NT2/D1 (cell line): ENCODE results near the gene CAMTA1.

ENCODE experiments used
- SUZ12 ChIP-seq: IDR thresholded peaks from 2 replicates; pipeline ENCODE4 v1.6.1; 2011; ENCODE audit not compliant: insufficient read length, insufficient read depth; ENCODE audit errors: extremely low read depth
- YY1 ChIP-seq: IDR thresholded peaks from 2 replicates; pipeline ENCODE4 v1.6.1; 2011; ENCODE audit not compliant: insufficient read length, insufficient read depth
- ZNF274 ChIP-seq: IDR thresholded peaks from 2 replicates; pipeline ENCODE4 v1.6.1; 2011; ENCODE audit warnings: mild to moderate bottlenecking, low read depth, low read length

GRCh38 chr1:7398982-7399381 is 613.7 kb downstream of the CAMTA1 start:
- TF ChIP-seq SUZ12 (no peak), ZNF274 (no peak), YY1 (no peak)
